ENCODE measurements around the gene BFSP2. TPM values are rescaled to one million over a fixed set of nuclear protein-coding genes. Genes with fewer than 3 reads are reported as not detected.

The BFSP2 gene
- total and polyA plus RNA-seq, 2 experiments from 2014 or later, result not detected

GRCh38 chr3:133368371-133369067, 31.3 kb upstream of the BFSP2 start:
- no peaks in the 10 kb centered on the region for H3K36me3 ChIP-seq (replicated peaks; ENCODE audit: insufficient read depth, low read depth)
- no peaks in the 10 kb centered on the region for H3K9me2 ChIP-seq (replicated peaks; ENCODE audit: insufficient read depth)
- TF ChIP-seq EZH2 (IDR thresholded peaks at IDR 0.05; ENCODE audit: borderline replicate concordance) (no peak), EZH2phosphoT487 (IDR thresholded peaks at IDR 0.05; ENCODE audit: low read depth, severe bottlenecking, unreplicated experiment) (no peak)
- TF ChIP-seq, protein P1, sequence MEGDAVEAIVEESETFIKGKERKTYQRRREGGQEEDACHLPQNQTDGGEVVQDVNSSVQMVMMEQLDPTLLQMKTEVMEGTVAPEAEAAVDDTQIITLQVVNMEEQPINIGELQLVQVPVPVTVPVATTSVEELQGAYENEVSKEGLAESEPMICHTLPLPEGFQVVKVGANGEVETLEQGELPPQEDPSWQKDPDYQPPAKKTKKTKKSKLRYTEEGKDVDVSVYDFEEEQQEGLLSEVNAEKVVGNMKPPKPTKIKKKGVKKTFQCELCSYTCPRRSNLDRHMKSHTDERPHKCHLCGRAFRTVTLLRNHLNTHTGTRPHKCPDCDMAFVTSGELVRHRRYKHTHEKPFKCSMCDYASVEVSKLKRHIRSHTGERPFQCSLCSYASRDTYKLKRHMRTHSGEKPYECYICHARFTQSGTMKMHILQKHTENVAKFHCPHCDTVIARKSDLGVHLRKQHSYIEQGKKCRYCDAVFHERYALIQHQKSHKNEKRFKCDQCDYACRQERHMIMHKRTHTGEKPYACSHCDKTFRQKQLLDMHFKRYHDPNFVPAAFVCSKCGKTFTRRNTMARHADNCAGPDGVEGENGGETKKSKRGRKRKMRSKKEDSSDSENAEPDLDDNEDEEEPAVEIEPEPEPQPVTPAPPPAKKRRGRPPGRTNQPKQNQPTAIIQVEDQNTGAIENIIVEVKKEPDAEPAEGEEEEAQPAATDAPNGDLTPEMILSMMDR (IDR thresholded peaks at IDR 0.05; ENCODE audit: poor library complexity), result no peak
- H3K27ac ChIP-seq, result no peak overlapping the region
- no peak overlapping the region for H2AFZ ChIP-seq
- DNase-seq (ENCODE audit: low spot score), result no peak
- no peak overlapping the region for H3K4me3 ChIP-seq
- no peak overlapping the region for H3K4me2 ChIP-seq
- no peaks in the 10 kb centered on the region for H4K20me1 ChIP-seq (ENCODE audit: insufficient read depth, poor library complexity, severe bottlenecking)
- no peaks in the 10 kb centered on the region for H3K27me3 ChIP-seq
- no peaks in the 10 kb centered on the region for H3K79me2 ChIP-seq
- H3K4me1 ChIP-seq (ENCODE audit: insufficient read depth), result no peaks in the 10 kb centered on the region
- 65% methylated on average over 4 of the region's 4 CpGs for WGBS (ENCODE audit: low lambda C conversion rate, missing lambda C conversion rate)
- H3K9me3 ChIP-seq (ENCODE audit: low read depth), result no peaks in the 10 kb centered on the region

- H4K20me1 ChIP-seq (ENCODE audit: insufficient read depth, poor library complexity, severe bottlenecking), result no peaks in the 10 kb centered on the region
- no peak overlapping the region for H3K4me2 ChIP-seq
- TF ChIP-seq EZH2phosphoT487 (IDR thresholded peaks at IDR 0.05; ENCODE audit: low read depth, severe bottlenecking, unreplicated experiment), result no peak
- TF ChIP-seq EZH2 (IDR thresholded peaks at IDR 0.05; ENCODE audit: borderline replicate concordance), result no peak
- TF ChIP-seq, protein P1 (IDR thresholded peaks at IDR 0.05; ENCODE audit: poor library complexity), result no peak
- H3K9me3 ChIP-seq (ENCODE audit: low read depth), result no peaks in the 10 kb centered on the region
- no peaks in the 10 kb centered on the region for H3K79me2 ChIP-seq
- 91% methylated on average over 9 of the region's 9 CpGs for WGBS (ENCODE audit: low lambda C conversion rate, missing lambda C conversion rate)
- H3K27ac ChIP-seq, result no peak overlapping the region
- no peaks in the 10 kb centered on the region for H3K36me3 ChIP-seq (replicated peaks; ENCODE audit: insufficient read depth, low read depth)
- no peaks in the 10 kb centered on the region for H3K9me2 ChIP-seq (replicated peaks; ENCODE audit: insufficient read depth)
- no peak for DNase-seq (ENCODE audit: low spot score)
- no peak overlapping the region for H2AFZ ChIP-seq
- no peaks in the 10 kb centered on the region for H3K4me1 ChIP-seq (ENCODE audit: insufficient read depth)
- H3K27me3 ChIP-seq, result no peaks in the 10 kb centered on the region
- no peak overlapping the region for H3K4me3 ChIP-seq
These were observed 30.8 kb upstream of the BFSP2 start for GRCh38 chr3:133369068-133369440.

DNA sequence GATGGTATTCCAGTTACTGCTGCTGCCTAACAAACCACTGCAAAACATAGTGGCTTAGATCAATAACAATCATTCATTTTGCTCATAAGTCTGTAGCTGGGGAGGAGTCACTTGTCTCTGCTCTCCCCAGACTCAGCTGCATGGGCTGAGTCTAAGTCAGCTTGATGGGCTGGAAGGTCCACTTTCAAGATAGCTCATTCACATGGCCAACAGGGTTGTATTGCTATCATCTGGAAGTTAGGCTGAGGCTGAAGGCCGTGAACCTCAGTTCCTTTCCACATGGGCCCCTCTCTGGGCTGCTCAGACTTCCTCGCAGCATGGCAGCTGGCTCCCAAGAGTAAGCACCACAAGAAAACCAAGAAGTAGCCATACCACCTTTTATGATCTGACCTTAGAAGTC, 28.7 kb upstream of the BFSP2 start:
- no peak overlapping the region for H2AFZ ChIP-seq
- TF ChIP-seq EZH2phosphoT487 (IDR thresholded peaks at IDR 0.05; ENCODE audit: low read depth, severe bottlenecking, unreplicated experiment) (no peak), EZH2 (IDR thresholded peaks at IDR 0.05; ENCODE audit: borderline replicate concordance) (no peak)
- TF ChIP-seq, protein P1 (IDR thresholded peaks at IDR 0.05; ENCODE audit: poor library complexity), result no peak
- H3K9me3 ChIP-seq (ENCODE audit: low read depth), result no peaks in the 10 kb centered on the region
- no peaks in the 10 kb centered on the region for H3K4me1 ChIP-seq (ENCODE audit: insufficient read depth)
- H4K20me1 ChIP-seq (ENCODE audit: insufficient read depth, poor library complexity, severe bottlenecking), result no peaks in the 10 kb centered on the region
- 100% methylated on average over 2 of the region's 2 CpGs for WGBS (ENCODE audit: low lambda C conversion rate, missing lambda C conversion rate)
- H3K4me3 ChIP-seq, result no peak overlapping the region
- H3K27ac ChIP-seq, result no peak overlapping the region
- no peaks in the 10 kb centered on the region for H3K79me2 ChIP-seq
- H3K36me3 ChIP-seq (replicated peaks; ENCODE audit: insufficient read depth, low read depth), result no peaks in the 10 kb centered on the region
- no peak for DNase-seq (ENCODE audit: low spot score)
- no peaks in the 10 kb centered on the region for H3K27me3 ChIP-seq
- no peaks in the 10 kb centered on the region for H3K9me2 ChIP-seq (replicated peaks; ENCODE audit: insufficient read depth)
- H3K4me2 ChIP-seq, result no peak overlapping the region
